ENCODE results near the gene GPRASP3. TPM values are rescaled to one million over a fixed set of nuclear protein-coding genes. Genes with fewer than 3 reads are reported as not detected.
"Not testable (repeated sequence)": the region's sequence is repeated elsewhere in the genome, so short reads cannot be mapped to it uniquely, and the experiment has no call there.

The GPRASP3 gene
- total RNA-seq, 1 donor from 2014 or later, result 1.3 TPM

DNA sequence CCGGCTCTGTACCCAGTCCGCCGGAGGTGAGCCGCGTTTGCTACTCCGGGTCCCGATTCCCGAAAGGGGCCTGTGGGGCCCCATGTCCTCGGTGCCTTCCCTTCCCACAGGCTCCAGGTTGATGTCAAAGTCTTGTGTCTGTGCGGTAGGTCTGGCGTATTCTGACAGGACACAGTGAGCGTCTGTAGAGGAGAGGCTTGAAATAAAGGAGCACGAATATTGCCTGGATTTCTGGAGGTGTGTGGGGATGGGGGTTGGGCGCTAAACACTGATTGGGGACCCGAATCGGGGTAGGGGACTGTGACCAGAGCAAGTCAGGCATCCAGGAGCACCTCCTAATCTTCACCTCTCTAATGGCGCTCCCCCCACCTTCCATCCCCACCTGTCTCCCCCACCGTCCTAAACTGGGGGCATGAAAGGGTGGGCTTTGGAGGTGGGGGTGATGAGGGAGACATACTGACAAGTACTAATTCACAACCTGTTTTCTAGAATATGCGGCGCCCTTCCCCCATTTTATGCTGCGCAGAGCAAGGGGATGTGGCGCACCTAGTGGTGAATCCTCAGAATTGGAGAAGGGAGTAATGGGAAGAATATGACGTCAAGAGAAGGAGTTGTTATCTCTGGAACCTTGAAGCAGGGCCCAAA, 7.4 kb upstream of the GPRASP3 start:
- intact Hi-C loops (cut with micrococcal nuclease), result no loop called here
- ATAC-seq (ENCODE audit: low read depth) (no peak), DNase-seq (no peak)
- TF ChIP-seq, protein P1, sequence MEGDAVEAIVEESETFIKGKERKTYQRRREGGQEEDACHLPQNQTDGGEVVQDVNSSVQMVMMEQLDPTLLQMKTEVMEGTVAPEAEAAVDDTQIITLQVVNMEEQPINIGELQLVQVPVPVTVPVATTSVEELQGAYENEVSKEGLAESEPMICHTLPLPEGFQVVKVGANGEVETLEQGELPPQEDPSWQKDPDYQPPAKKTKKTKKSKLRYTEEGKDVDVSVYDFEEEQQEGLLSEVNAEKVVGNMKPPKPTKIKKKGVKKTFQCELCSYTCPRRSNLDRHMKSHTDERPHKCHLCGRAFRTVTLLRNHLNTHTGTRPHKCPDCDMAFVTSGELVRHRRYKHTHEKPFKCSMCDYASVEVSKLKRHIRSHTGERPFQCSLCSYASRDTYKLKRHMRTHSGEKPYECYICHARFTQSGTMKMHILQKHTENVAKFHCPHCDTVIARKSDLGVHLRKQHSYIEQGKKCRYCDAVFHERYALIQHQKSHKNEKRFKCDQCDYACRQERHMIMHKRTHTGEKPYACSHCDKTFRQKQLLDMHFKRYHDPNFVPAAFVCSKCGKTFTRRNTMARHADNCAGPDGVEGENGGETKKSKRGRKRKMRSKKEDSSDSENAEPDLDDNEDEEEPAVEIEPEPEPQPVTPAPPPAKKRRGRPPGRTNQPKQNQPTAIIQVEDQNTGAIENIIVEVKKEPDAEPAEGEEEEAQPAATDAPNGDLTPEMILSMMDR (IDR thresholded peaks at IDR 0.05), result no peak
- Mint-ChIP-seq H3K27me3 (peaks cover 13% of the 10 kb centered on the region), H3K4me3 (peak overlapping the region; percentile 74), H3K27ac (no peak overlapping the region), H3K9me3 (no peaks in the 10 kb centered on the region), H3K36me3 (ENCODE audit: low read depth) (no peaks in the 10 kb centered on the region), H3K4me1 (peaks cover 13% of the 10 kb centered on the region)
- ChIA-PET CTCF (no interaction called here), POLR2A (no interaction called here)

DNA sequence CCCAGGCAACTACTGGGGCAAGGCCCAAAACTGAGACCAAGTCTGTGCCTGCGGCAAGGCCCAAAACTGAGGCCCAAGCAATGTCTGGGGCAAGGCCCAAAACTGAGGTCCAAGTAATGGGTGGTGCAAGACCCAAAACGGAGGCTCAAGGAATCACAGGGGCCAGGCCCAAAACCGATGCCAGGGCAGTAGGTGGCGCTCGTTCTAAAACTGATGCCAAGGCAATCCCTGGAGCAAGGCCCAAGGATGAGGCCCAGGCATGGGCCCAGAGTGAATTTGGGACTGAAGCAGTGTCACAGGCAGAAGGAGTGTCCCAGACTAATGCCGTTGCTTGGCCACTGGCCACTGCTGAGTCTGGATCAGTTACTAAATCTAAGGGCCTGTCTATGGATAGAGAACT, 5.5 kb upstream of the GPRASP3 start:
- intact Hi-C loops (cut with micrococcal nuclease), result no loop called here
- ChIA-PET POLR2A (no interaction called here), CTCF (no interaction called here)
- Mint-ChIP-seq H3K4me1 (peaks cover 5% of the 10 kb centered on the region), H3K36me3 (ENCODE audit: low read depth) (no peaks in the 10 kb centered on the region), H3K27ac (no peak overlapping the region), H3K9me3 (no peaks in the 10 kb centered on the region), H3K27me3 (peaks cover 13% of the 10 kb centered on the region), H3K4me3 (no peak overlapping the region)
- TF ChIP-seq, protein P1 (IDR thresholded peaks at IDR 0.05), result no peak
- DNase-seq (no peak), ATAC-seq (ENCODE audit: low read depth) (no peak)

DNA sequence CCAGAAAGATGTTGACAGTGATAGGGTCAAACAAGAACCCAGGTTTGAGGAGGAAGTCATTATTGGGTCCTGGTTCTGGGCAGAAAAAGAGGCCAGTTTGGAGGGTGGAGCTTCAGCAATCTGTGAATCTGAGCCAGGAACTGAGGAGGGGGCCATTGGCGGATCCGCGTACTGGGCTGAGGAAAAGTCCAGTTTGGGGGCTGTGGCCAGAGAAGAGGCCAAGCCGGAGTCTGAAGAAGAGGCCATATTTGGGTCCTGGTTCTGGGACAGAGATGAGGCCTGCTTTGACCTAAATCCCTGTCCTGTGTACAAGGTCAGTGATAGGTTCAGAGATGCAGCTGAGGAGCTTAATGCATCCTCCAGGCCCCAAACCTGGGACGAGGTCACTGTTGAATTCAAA, 4.6 kb upstream of the GPRASP3 start:
- H3K27me3 Mint-ChIP-seq, result peaks cover 11% of the 10 kb centered on the region
- CTCF ChIA-PET, result no interaction called here
- POLR2A ChIA-PET, result no interaction called here
- ATAC-seq (ENCODE audit: low read depth) (no peak), DNase-seq (no peak)
- TF ChIP-seq, protein P1 (IDR thresholded peaks at IDR 0.05), result no peak
- peaks cover 14% of the 10 kb centered on the region for H3K4me1 Mint-ChIP-seq
- intact Hi-C loops (cut with micrococcal nuclease), result no loop called here
- H3K9me3 Mint-ChIP-seq, result no peaks in the 10 kb centered on the region
- H3K36me3 Mint-ChIP-seq (ENCODE audit: low read depth), result peaks cover 3% of the 10 kb centered on the region
- H3K27ac Mint-ChIP-seq, result no peak overlapping the region
- H3K4me3 Mint-ChIP-seq, result no peak overlapping the region

- H3K27ac Mint-ChIP-seq; POLR2A ChIA-PET; DNase-seq; H3K9me3 Mint-ChIP-seq; CTCF ChIA-PET; H3K36me3 Mint-ChIP-seq (ENCODE audit: low read depth); H3K27me3 Mint-ChIP-seq; ATAC-seq (ENCODE audit: low read depth): not testable (repeated sequence)
- intact Hi-C loops (cut with micrococcal nuclease), result loop anchor here (2.0 to 5.0 kb wide), 2 partner anchors 48 to 64 kb away; no protein-coding TSS in a partner anchor
- H3K4me1 Mint-ChIP-seq, result peaks cover 12% of the 10 kb centered on the region
- peak overlapping the region; percentile 88 for H3K4me3 Mint-ChIP-seq
Measured at GRCh38 chrX:102721169-102721506, 595 bp downstream of the GPRASP3 start.

GRCh38 chrX:102723456-102723855, 2.9 kb downstream of the GPRASP3 start:
- ChIA-PET POLR2A (no interaction called here), CTCF (no interaction called here)
- no peak for ATAC-seq (ENCODE audit: low read depth)
- Mint-ChIP-seq H3K27ac (no peak overlapping the region), H3K9me3 (no peaks in the 10 kb centered on the region), H3K27me3 (no peaks in the 10 kb centered on the region), H3K4me3 (no peak overlapping the region), H3K4me1 (peaks cover 12% of the 10 kb centered on the region), H3K36me3 (ENCODE audit: low read depth) (peaks cover 3% of the 10 kb centered on the region)
- TF ChIP-seq, protein P1 (IDR thresholded peaks at IDR 0.05), result no peak
- intact Hi-C loops (cut with micrococcal nuclease), result loop anchor here (5.0 kb wide), 1 partner anchor 66 kb away; no protein-coding TSS in a partner anchor
- DNase-seq, result no peak

DNA sequence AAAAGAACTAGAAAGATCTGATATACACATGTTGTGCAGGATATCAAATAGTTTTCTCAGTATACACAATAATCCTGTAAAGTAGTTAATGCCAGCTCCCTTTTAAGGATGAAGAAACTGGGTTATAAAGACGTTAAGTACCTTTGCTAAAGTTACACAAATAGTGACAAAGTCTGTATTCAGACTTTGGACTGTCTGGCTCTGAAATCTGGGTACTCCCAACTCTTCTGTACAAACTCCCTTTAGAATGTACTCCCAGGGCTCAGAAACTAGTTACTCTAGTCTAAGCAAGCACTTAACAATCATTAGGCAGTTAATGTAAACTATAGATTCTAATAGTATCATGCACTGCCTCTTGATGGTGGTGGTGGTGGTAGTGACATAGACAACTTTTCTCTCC, 7.2 kb downstream of the GPRASP3 start:
- CTCF ChIA-PET, result no interaction called here
- Mint-ChIP-seq H3K9me3 (no peaks in the 10 kb centered on the region), H3K36me3 (ENCODE audit: low read depth) (no peaks in the 10 kb centered on the region), H3K4me1 (no peaks in the 10 kb centered on the region), H3K27me3 (no peaks in the 10 kb centered on the region), H3K4me3 (no peak overlapping the region), H3K27ac (no peak overlapping the region)
- TF ChIP-seq, protein P1 (IDR thresholded peaks at IDR 0.05), result no peak
- POLR2A ChIA-PET, result no interaction called here
- intact Hi-C loops (cut with micrococcal nuclease), result no loop called here
- DNase-seq (no peak), ATAC-seq (ENCODE audit: low read depth) (no peak)

All from activated B cell treated with CpG ODN at 0.5 μM for 24 hours (primary cell).